ENCODE measurements around the gene ZBTB38.

Gene ZBTB38

GRCh38 chr3:141337991-141338390 lies 30.3 kb upstream of the ZBTB38 start:
- no peak for DNase-seq

GRCh38 chr3:141338881-141339280 lies 29.4 kb upstream of the ZBTB38 start:
- no peak for DNase-seq

GRCh38 chr3:141341536-141341935 lies 26.8 kb upstream of the ZBTB38 start:
- no peak for DNase-seq

- DNase-seq = no peak
Measured at GRCh38 chr3:141342386-141342785, 25.9 kb upstream of the ZBTB38 start.

GRCh38 chr3:141343077-141343476 lies 25.2 kb upstream of the ZBTB38 start:
- DNase-seq = no peak

GRCh38 chr3:141343865-141344271 lies 24.4 kb upstream of the ZBTB38 start:
- DNase-seq = no peak

- no peak for DNase-seq
Measured at GRCh38 chr3:141345528-141345927, 22.8 kb upstream of the ZBTB38 start.

- no peak for DNase-seq
Measured at GRCh38 chr3:141346007-141346406, 22.3 kb upstream of the ZBTB38 start.

GRCh38 chr3:141346418-141346817 lies 21.9 kb upstream of the ZBTB38 start:
- DNase-seq = no peak

- DNase-seq = no peak
Measured at GRCh38 chr3:141346839-141347238, 21.5 kb upstream of the ZBTB38 start.

GRCh38 chr3:141348837-141349236 lies 19.5 kb upstream of the ZBTB38 start:
- DNase-seq = no peak

GRCh38 chr3:141349711-141350110 lies 18.6 kb upstream of the ZBTB38 start:
- no peak for DNase-seq

- DNase-seq = no peak
Measured at GRCh38 chr3:141350666-141351065, 17.6 kb upstream of the ZBTB38 start.

- DNase-seq = no peak
Measured at GRCh38 chr3:141352262-141352984, 15.9 kb upstream of the ZBTB38 start.

GRCh38 chr3:141353652-141354495 lies 14.4 kb upstream of the ZBTB38 start:
- no peak for DNase-seq

- DNase-seq = no peak
Measured at GRCh38 chr3:141354517-141354916, 13.8 kb upstream of the ZBTB38 start.

- DNase-seq = no peak
Measured at GRCh38 chr3:141355242-141355641, 13.1 kb upstream of the ZBTB38 start.

- DNase-seq = no peak
Measured at GRCh38 chr3:141356046-141356445, 12.3 kb upstream of the ZBTB38 start.

GRCh38 chr3:141360888-141361598 lies 7.3 kb upstream of the ZBTB38 start:
- DNase-seq = peak; percentile 44

- no peak for DNase-seq
Measured at GRCh38 chr3:141362736-141363135, 5.6 kb upstream of the ZBTB38 start.

GRCh38 chr3:141365201-141365600 lies 3.1 kb upstream of the ZBTB38 start:
- DNase-seq = no peak

GRCh38 chr3:141366285-141367037 lies 1.8 kb upstream of the ZBTB38 start:
- no peak for DNase-seq
